Hypothalamus (tissue), 51 donors: ENCODE results near the gene STK25.

Experiments
- DNase-seq, 51 donors: peaks; one replicate each; lab custom pipeline; 2025; lab: John Stamatoyannopoulos, UW

Gene STK25

GRCh38 chr2:241508240-241509154 is at the start of gene STK25:
Gene STK25, minus strand, starts transcription at chr2:241508584. Its CDS starts 549 bp downstream, at chr2:241508035.
- peak; percentile 60 to 99 (median 96) for DNase-seq

GRCh38 chr2:241556746-241557145 is 48.4 kb upstream of the STK25 start:
- DNase-seq = no peak

- no peak for DNase-seq
Measured at GRCh38 chr2:241555711-241556110, 47.3 kb upstream of the STK25 start.

GRCh38 chr2:241554610-241555322 is 46.4 kb upstream of the STK25 start:
- no peak for DNase-seq

GRCh38 chr2:241553981-241554380 is 45.6 kb upstream of the STK25 start:
- DNase-seq = no peak

- DNase-seq = no peak
Measured at GRCh38 chr2:241553512-241553830, 45.1 kb upstream of the STK25 start.

GRCh38 chr2:241551998-241552737 is 43.8 kb upstream of the STK25 start:
- DNase-seq = no peak

GRCh38 chr2:241551599-241551997 is 43.2 kb upstream of the STK25 start:
- no peak for DNase-seq

GRCh38 chr2:241550616-241551580 is 42.5 kb upstream of the STK25 start:
- DNase-seq = no peak

- DNase-seq = no peak
Measured at GRCh38 chr2:241548451-241548835, 40.1 kb upstream of the STK25 start.

- no peak for DNase-seq
Measured at GRCh38 chr2:241547781-241548450, 39.5 kb upstream of the STK25 start.

- peak in 5 of 51 donors; percentile 8 to 16 (median 12) for DNase-seq
Measured at GRCh38 chr2:241546771-241547498, 38.6 kb upstream of the STK25 start.

GRCh38 chr2:241545523-241546473 is 37.4 kb upstream of the STK25 start:
- no peak for DNase-seq

GRCh38 chr2:241545106-241545505 is 36.7 kb upstream of the STK25 start:
- DNase-seq = no peak

- DNase-seq = peak in 6 of 51 donors; percentile 18 to 36 (median 26)
Measured at GRCh38 chr2:241542278-241542605, 33.9 kb upstream of the STK25 start.

GRCh38 chr2:241541564-241542277 is 33.3 kb upstream of the STK25 start:
- no peak for DNase-seq
